Smooth muscle cell (in vitro differentiated cells): ENCODE measurements around the gene LNPK. TPM values are rescaled to one million over a fixed set of nuclear protein-coding genes. Genes with fewer than 3 reads are reported as not detected.
"Not testable (repeated sequence)": the region's sequence is repeated elsewhere in the genome, so short reads cannot be mapped to it uniquely, and the experiment has no call there.

ENCODE experiments used
- DNase-seq: peaks from one replicate; lab custom pipeline; 2025; ENCODE audit not compliant: unreplicated experiment; lab: John Stamatoyannopoulos, UW
- H2AFZ ChIP-seq: fragments of 200-600 bp; sonication (generic); 2 replicates; pipeline ENCODE4 v1.6.0; 2016; ENCODE audit warnings: antibody characterized with exemption, low read depth, mild to moderate bottlenecking
- H3F3A ChIP-seq: fragments of 200-600 bp; sonication (generic); 2 replicates; pipeline ENCODE4 v1.6.0; 2017; ENCODE audit warnings: antibody characterized with exemption, low read depth
- H3K27ac ChIP-seq: fragments of 200-600 bp; sonication (generic); 2 replicates; pipeline ENCODE4 v1.5.1; 2016; ENCODE audit warnings: low read depth, mild to moderate bottlenecking
- H3K27me3 ChIP-seq: fragments of 200-600 bp; sonication (generic); 2 replicates; pipeline ENCODE4 v1.6.1; 2016; ENCODE audit warnings: low read depth, mild to moderate bottlenecking
- H3K36me3 ChIP-seq: fragments of 200-600 bp; sonication (generic); 2 replicates; pipeline ENCODE4 v1.5.1; 2016; ENCODE audit warnings: low read depth
- H3K4me1 ChIP-seq: fragments of 200-600 bp; sonication (generic); 2 replicates; pipeline ENCODE4 v1.5.1; 2016; ENCODE audit warnings: low read depth
- H3K4me2 ChIP-seq: fragments of 200-600 bp; sonication (generic); 2 replicates; pipeline ENCODE4 v1.6.0; 2016; ENCODE audit warnings: mild to moderate bottlenecking
- H3K4me3 ChIP-seq: fragments of 200-600 bp; sonication (generic); 2 replicates; pipeline ENCODE4 v1.5.1; 2016; ENCODE audit warnings: mild to moderate bottlenecking
- H3K79me2 ChIP-seq: fragments of 200-600 bp; sonication (generic); 2 replicates; pipeline ENCODE4 v1.6.0; 2016; ENCODE audit warnings: low read depth, mild to moderate bottlenecking
- H3K9ac ChIP-seq: fragments of 200-600 bp; sonication (generic); 2 replicates; pipeline ENCODE4 v1.6.0; 2016; ENCODE audit warnings: low read depth
- H3K9me3 ChIP-seq: fragments of 200-600 bp; sonication (generic); replicated peaks from 2 replicates; pipeline ENCODE4 v1.5.1; 2016; ENCODE audit warnings: low read depth
- H4K20me1 ChIP-seq: fragments of 200-600 bp; sonication (generic); 2 replicates; pipeline ENCODE4 v1.6.0; 2016; ENCODE audit warnings: low read depth
- WGBS: methylation state at CpG from one replicate; pipeline ENCODE4 v1.1.7; 2016; ENCODE audit warnings: low lambda C conversion rate; 5-methylcytosine and 5-hydroxymethylcytosine counted together
- polyA plus RNA-seq: library from polyadenylated mRNA; unstranded; fragments of >200 nt; fragmentation: Nextera tagmentation; extraction: Ambion mirVana; gene quantifications from 2 replicates; pipeline ENCODE4 v1.2.1, GENCODE V29; 2016
- total RNA-seq: library from RNA; depleted of rRNA; stranded (reverse); fragments of >200 nt; gene quantifications from 2 replicates; pipeline ENCODE4 v1.2.3, GENCODE V29; 2014
- TF ChIP-seq, protein P1 (sequence below): fragments of 200-600 bp; sonication (generic); IDR thresholded peaks from 2 replicates; pipeline ENCODE4 v1.5.1; 2017; ENCODE audit warnings: borderline replicate concordance, mild to moderate bottlenecking, antibody characterized with exemption; ENCODE audit not compliant: insufficient read depth, poor library complexity, severe bottlenecking

LNPK gene
- total and polyA plus RNA-seq, 2 experiments from 2014 or later, result 14.4 to 38.5 TPM

GRCh38 chr2:175965773-175966172 lies 36.3 kb downstream of the LNPK start:
- TF ChIP-seq, protein P1, sequence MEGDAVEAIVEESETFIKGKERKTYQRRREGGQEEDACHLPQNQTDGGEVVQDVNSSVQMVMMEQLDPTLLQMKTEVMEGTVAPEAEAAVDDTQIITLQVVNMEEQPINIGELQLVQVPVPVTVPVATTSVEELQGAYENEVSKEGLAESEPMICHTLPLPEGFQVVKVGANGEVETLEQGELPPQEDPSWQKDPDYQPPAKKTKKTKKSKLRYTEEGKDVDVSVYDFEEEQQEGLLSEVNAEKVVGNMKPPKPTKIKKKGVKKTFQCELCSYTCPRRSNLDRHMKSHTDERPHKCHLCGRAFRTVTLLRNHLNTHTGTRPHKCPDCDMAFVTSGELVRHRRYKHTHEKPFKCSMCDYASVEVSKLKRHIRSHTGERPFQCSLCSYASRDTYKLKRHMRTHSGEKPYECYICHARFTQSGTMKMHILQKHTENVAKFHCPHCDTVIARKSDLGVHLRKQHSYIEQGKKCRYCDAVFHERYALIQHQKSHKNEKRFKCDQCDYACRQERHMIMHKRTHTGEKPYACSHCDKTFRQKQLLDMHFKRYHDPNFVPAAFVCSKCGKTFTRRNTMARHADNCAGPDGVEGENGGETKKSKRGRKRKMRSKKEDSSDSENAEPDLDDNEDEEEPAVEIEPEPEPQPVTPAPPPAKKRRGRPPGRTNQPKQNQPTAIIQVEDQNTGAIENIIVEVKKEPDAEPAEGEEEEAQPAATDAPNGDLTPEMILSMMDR, result no peak
- Histone ChIP-seq H3K27ac (no peak overlapping the region), H3K36me3 (no peaks in the 10 kb centered on the region), H3K4me3 (no peak overlapping the region), H3K9ac (no peak overlapping the region), H3F3A (no peaks in the 10 kb centered on the region), H3K4me1 (no peaks in the 10 kb centered on the region), H4K20me1 (peaks cover 7% of the 10 kb centered on the region), H3K79me2 (no peaks in the 10 kb centered on the region), H3K9me3 (no peaks in the 10 kb centered on the region), H2AFZ (no peak overlapping the region), H3K27me3 (no peaks in the 10 kb centered on the region), H3K4me2 (no peak overlapping the region)
- 98% methylated on average over 3 of the region's 3 CpGs for WGBS
- no peak for DNase-seq

DNA sequence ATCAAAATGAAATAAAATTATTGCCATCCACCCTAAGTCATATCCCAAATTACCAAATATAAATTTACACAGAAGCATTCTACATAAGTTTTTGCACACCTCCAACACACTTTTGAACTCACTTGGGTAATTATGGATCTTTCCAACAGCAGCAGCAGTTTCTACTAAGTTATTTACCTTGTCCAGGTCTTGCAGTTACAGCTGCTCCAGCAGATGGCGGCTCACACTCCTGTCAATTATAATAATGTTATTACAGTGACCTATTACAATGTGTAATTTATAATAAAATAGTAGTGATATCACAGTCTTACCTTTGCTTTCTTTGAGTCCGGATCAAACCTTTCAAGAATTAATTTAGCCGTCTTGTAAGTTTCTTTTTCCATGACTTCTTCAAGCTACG lies 37.9 kb downstream of the LNPK start:
- H3K79me2 ChIP-seq, result no peaks in the 10 kb centered on the region
- H4K20me1 ChIP-seq, result peaks cover 3% of the 10 kb centered on the region
- H3K27me3 ChIP-seq, result no peaks in the 10 kb centered on the region
- TF ChIP-seq, protein P1, result no peak
- no peak overlapping the region for H3K4me2 ChIP-seq
- H3K27ac ChIP-seq, result no peak overlapping the region
- H3F3A ChIP-seq, result no peaks in the 10 kb centered on the region
- H3K4me3 ChIP-seq, result no peak overlapping the region
- no peak overlapping the region for H2AFZ ChIP-seq
- H3K4me1 ChIP-seq, result no peaks in the 10 kb centered on the region
- H3K36me3 ChIP-seq, result no peaks in the 10 kb centered on the region
- H3K9ac ChIP-seq, result no peak overlapping the region
- DNase-seq, result no peak
- 94% methylated on average over 4 of the region's 4 CpGs for WGBS
- no peaks in the 10 kb centered on the region for H3K9me3 ChIP-seq

- WGBS, result 97% methylated on average over 2 of the region's 2 CpGs
- not testable (repeated sequence) for H3K4me3 ChIP-seq, H3K9me3 ChIP-seq, H3K4me2 ChIP-seq, H3K27me3 ChIP-seq, H4K20me1 ChIP-seq, H3K4me1 ChIP-seq, H2AFZ ChIP-seq, H3F3A ChIP-seq, H3K36me3 ChIP-seq, H3K79me2 ChIP-seq, H3K27ac ChIP-seq, H3K9ac ChIP-seq, DNase-seq
These were observed 38.9 kb downstream of the LNPK start for GRCh38 chr2:175963171-175963570.

DNA sequence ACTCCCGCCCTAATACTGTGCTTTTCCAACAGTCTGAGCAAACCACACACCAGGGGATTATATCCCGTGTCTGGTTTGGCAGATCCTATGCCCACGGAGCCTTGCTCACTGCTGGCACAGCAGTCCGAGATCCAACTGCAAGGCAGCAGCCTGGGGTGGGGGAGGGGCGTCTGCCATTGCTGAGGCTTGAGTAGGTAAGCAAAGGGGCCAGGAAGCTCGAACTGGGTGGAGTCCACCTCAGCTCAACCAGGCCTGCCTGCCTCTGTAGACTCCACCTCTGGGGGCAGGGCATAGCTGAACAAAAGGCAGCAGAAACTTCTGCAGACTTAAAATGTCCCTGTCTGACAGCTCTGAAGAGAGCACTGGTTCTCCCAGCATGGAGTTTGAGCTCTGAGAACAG lies 44.2 kb downstream of the LNPK start:
- no peak for DNase-seq
- H3F3A ChIP-seq, result no peaks in the 10 kb centered on the region
- H3K4me1 ChIP-seq, result no peaks in the 10 kb centered on the region
- no peak overlapping the region for H3K4me3 ChIP-seq
- H3K27ac ChIP-seq, result no peak overlapping the region
- no peaks in the 10 kb centered on the region for H4K20me1 ChIP-seq
- H3K36me3 ChIP-seq, result no peaks in the 10 kb centered on the region
- no peak overlapping the region for H3K9ac ChIP-seq
- H3K4me2 ChIP-seq, result no peak overlapping the region
- no peak overlapping the region for H2AFZ ChIP-seq
- no peaks in the 10 kb centered on the region for H3K27me3 ChIP-seq
- TF ChIP-seq, protein P1, result no peak
- no peaks in the 10 kb centered on the region for H3K79me2 ChIP-seq
- 95% methylated on average over 6 of the region's 6 CpGs for WGBS
- H3K9me3 ChIP-seq, result no peaks in the 10 kb centered on the region
